Measurements from ENCODE around the gene ZNF692.

ZNF692 gene

DNA sequence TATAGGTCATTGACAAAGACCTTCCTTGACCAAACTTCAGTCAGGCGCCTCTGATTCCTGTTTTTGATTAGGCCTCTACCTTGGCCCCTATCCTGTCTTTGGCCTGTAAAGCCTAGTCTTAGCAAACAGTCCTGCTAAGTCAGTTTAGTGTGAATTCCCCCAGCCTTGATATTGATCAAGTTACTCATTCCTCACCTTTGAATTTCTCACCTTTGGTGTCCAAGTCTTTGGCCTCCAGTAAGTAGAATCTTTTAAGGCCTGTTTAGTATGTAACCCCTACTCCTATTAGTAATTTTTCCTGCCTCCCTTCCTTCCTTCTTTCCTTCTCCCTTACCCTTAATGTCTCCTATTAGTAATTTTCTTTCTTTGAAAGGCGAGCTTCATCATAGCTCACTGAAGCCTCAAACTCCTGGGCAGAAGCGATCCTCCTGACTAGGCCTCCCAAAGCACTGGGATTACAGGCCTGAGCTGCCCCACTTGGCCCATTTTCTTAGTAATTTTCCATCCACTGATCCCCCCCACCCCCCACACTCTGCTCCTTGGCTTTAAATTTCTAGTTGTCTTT, 13.0 kb upstream of the ZNF692 start:
- no peak overlapping the region for H3K27ac ChIP-seq (ENCODE audit: low read depth, low read length)
- H3K36me3 ChIP-seq (ENCODE audit: control insufficient read depth, low read length): no peaks in the 10 kb centered on the region
- no peaks in the 10 kb centered on the region for H3K27me3 ChIP-seq (ENCODE audit: control insufficient read depth, low read length)
- H3K4me3 ChIP-seq (ENCODE audit: low read length): peak overlapping the region; percentile 79; the same call in 1 of the 2 replicates
- no peaks in the 10 kb centered on the region for H3K9me3 ChIP-seq (ENCODE audit: control insufficient read depth, insufficient read depth, low read length)
- TF ChIP-seq EZH2phosphoT487 (IDR thresholded peaks at IDR 0.05; ENCODE audit: borderline replicate concordance, low read length): no peak
- TF ChIP-seq, protein P1, sequence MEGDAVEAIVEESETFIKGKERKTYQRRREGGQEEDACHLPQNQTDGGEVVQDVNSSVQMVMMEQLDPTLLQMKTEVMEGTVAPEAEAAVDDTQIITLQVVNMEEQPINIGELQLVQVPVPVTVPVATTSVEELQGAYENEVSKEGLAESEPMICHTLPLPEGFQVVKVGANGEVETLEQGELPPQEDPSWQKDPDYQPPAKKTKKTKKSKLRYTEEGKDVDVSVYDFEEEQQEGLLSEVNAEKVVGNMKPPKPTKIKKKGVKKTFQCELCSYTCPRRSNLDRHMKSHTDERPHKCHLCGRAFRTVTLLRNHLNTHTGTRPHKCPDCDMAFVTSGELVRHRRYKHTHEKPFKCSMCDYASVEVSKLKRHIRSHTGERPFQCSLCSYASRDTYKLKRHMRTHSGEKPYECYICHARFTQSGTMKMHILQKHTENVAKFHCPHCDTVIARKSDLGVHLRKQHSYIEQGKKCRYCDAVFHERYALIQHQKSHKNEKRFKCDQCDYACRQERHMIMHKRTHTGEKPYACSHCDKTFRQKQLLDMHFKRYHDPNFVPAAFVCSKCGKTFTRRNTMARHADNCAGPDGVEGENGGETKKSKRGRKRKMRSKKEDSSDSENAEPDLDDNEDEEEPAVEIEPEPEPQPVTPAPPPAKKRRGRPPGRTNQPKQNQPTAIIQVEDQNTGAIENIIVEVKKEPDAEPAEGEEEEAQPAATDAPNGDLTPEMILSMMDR (IDR thresholded peaks at IDR 0.05; ENCODE audit: low read depth, low read length, poor library complexity, severe bottlenecking): no peak
- H3K4me2 ChIP-seq (ENCODE audit: low read length): peak overlapping the region; percentile 85
- H3K9me2 ChIP-seq (replicated peaks; ENCODE audit: control insufficient read depth, low read length): no peaks in the 10 kb centered on the region
- H3F3A ChIP-seq (ENCODE audit: control insufficient read depth, insufficient read depth): peaks cover 25% of the 10 kb centered on the region
- peaks cover 19% of the 10 kb centered on the region for H3K4me1 ChIP-seq (ENCODE audit: control insufficient read depth, low read length)
- H3K79me2 ChIP-seq (ENCODE audit: control insufficient read depth, low read length): no peaks in the 10 kb centered on the region
- H4K20me1 ChIP-seq (ENCODE audit: control insufficient read depth, insufficient read depth, low read depth, low read length): no peaks in the 10 kb centered on the region

DNA sequence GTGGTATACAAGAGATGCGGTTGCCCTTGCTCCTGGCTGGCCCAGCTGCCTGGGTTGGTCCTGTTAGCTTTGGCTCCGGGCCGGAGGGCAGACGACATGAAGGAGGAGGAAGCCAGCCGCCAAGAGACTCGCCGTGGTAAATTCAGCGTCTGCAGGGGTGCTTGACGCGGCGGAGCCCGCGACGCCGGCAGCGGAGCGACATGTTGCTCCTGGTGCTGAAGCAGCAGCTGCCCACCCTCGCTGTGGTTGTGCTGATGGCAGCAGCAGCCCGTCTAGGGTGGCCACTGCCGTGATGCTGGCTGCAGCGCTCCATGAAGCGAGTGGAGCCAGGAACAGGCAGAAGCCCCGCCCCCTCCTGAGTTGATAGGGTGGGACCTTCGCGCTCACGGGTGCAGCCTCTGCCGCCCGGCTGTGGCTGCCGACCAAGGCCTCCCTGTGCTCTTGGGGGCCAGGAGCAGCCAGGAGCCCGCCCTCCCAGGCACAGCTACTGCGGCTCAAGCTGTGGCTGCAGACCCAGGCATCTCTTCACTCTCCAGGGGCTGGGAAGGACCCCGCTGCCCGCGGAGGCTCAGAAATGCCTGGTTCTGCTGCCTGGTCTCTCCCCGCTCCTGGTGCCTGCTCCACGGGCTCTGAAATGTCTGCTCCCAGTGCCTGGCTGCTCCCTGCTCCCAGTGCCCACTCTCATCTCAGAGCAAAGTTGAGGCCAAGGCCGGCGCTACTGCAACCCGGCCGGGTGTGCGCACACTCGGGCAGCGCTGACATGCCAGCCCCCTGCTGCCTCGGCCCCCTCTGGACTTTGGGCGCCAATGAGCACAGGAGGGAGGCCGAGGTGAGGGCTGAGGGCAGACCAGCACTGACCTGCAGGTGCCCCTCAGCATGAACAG, 4.4 kb upstream of the ZNF692 start:
- no peaks in the 10 kb centered on the region for H3K9me2 ChIP-seq (replicated peaks; ENCODE audit: control insufficient read depth, low read length)
- no peaks in the 10 kb centered on the region for H3K36me3 ChIP-seq (ENCODE audit: control insufficient read depth, low read length)
- H3K27ac ChIP-seq (ENCODE audit: low read depth, low read length): 0 out of 2 replicates have a peak overlapping the region, but pooled peaks have one; percentile 19
- peaks cover 31% of the 10 kb centered on the region for H3K4me1 ChIP-seq (ENCODE audit: control insufficient read depth, low read length)
- H3K27me3 ChIP-seq (ENCODE audit: control insufficient read depth, low read length): no peaks in the 10 kb centered on the region
- H4K20me1 ChIP-seq (ENCODE audit: control insufficient read depth, insufficient read depth, low read depth, low read length): no peaks in the 10 kb centered on the region
- H3K9me3 ChIP-seq (ENCODE audit: control insufficient read depth, insufficient read depth, low read length): no peaks in the 10 kb centered on the region
- H3K79me2 ChIP-seq (ENCODE audit: control insufficient read depth, low read length): peaks cover 3% of the 10 kb centered on the region
- no peaks in the 10 kb centered on the region; the same call in 1 of the 2 replicates for H3F3A ChIP-seq (ENCODE audit: control insufficient read depth, insufficient read depth)
- peak overlapping the region; percentile 87 for H3K4me3 ChIP-seq (ENCODE audit: low read length)
- TF ChIP-seq EZH2phosphoT487 (IDR thresholded peaks at IDR 0.05; ENCODE audit: borderline replicate concordance, low read length): no peak
- TF ChIP-seq, protein P1 (IDR thresholded peaks at IDR 0.05; ENCODE audit: low read depth, low read length, poor library complexity, severe bottlenecking): no peak
- peak overlapping the region; percentile 92 for H3K4me2 ChIP-seq (ENCODE audit: low read length)

DNA sequence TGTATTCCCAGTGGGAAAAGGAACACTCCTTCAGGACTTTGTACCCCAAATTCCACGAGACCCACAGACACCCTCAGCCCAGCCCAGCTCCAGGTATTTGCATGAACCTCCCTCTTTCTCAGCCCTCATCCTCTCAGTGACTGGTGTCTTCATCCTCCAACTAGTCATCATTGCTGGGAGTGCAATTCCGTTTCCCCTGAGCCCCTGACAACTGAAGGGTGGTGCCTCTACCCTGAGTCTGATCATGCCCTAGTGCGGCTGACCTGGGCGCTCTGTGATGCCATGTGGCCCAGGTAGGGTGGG, 3.8 kb upstream of the ZNF692 start:
- Histone ChIP-seq H3K4me3 (ENCODE audit: low read length) (peak overlapping the region; percentile 87), H3K4me2 (ENCODE audit: low read length) (peak overlapping the region; percentile 92), H3K27ac (ENCODE audit: low read depth, low read length) (0 out of 2 replicates have a peak overlapping the region, but pooled peaks have one; percentile 19), H3K27me3 (ENCODE audit: control insufficient read depth, low read length) (no peaks in the 10 kb centered on the region), H3K36me3 (ENCODE audit: control insufficient read depth, low read length) (no peaks in the 10 kb centered on the region), H3K9me2 (replicated peaks; ENCODE audit: control insufficient read depth, low read length) (no peaks in the 10 kb centered on the region), H3K4me1 (ENCODE audit: control insufficient read depth, low read length) (peaks cover 37% of the 10 kb centered on the region), H3K79me2 (ENCODE audit: control insufficient read depth, low read length) (peaks cover 9% of the 10 kb centered on the region), H4K20me1 (ENCODE audit: control insufficient read depth, insufficient read depth, low read depth, low read length) (no peaks in the 10 kb centered on the region), H3F3A (ENCODE audit: control insufficient read depth, insufficient read depth) (no peaks in the 10 kb centered on the region; the same call in 1 of the 2 replicates), H3K9me3 (ENCODE audit: control insufficient read depth, insufficient read depth, low read length) (no peaks in the 10 kb centered on the region)
- TF ChIP-seq EZH2phosphoT487 (IDR thresholded peaks at IDR 0.05; ENCODE audit: borderline replicate concordance, low read length): no peak
- TF ChIP-seq, protein P1 (IDR thresholded peaks at IDR 0.05; ENCODE audit: low read depth, low read length, poor library complexity, severe bottlenecking): no peak

Measured in DOHH2 (cell line).